Peyer's patch (tissue), 4 donors: ENCODE measurements around the gene HCST.

Experiments used
- POLR2A ChIP-seq, 2 donors: fragments of 450-650 bp; IDR thresholded peaks; one replicate each; pipeline ENCODE4 v1.5.1; 2017; ENCODE audit warnings: antibody characterized with exemption in 2 of 2, mild to moderate bottlenecking in 2 of 2, moderate library complexity in 2 of 2
- TF ChIP-seq, protein P1 (sequence below), 6 experiments: fragments of 450-650 bp in 4 of 6; fragments of 200-600 bp in 2 of 6; sonication (generic) in 1 of 6; IDR thresholded peaks; one replicate each; pipeline ENCODE4 v1.5.1; 2017 to 2019; ENCODE audit warnings: antibody characterized with exemption in 6 of 6, mild to moderate bottlenecking in 3 of 6, moderate library complexity in 1 of 6

DNA sequence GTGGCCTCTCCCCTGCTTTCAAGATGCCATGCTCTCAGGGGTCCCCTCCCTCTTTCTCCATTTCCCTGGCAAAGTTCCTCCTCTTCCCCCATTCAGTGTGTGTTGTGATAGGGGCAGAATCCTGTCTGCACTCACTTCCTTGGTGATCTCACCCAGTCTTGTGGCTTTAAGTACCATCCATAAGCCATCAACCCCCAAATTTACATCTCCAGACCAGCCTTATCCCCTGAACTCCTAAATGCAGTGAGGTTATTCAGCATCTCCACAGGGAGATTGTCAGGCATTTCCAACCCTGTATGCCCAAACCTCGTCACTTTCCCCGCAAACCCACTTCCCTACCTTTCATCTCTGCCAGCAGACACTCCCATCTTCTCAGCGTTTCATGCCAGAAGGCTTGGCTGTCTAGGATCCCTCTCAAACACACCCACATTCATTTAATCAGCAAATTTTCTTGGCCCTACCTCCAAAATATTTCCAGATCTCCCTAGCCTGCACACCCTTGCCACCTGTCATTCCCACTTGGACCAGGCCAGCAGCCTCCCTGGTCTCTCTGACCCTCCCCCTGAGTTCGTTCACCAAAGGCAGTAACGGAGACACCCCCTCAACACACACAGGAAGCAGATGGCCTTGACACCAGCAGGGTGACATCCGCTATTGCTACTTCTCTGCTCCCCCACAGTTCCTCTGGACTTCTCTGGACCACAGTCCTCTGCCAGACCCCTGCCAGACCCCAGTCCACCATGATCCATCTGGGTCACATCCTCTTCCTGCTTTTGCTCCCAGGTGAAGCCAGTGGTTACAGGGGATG, at the start of gene HCST:
- TF ChIP-seq, protein P1, sequence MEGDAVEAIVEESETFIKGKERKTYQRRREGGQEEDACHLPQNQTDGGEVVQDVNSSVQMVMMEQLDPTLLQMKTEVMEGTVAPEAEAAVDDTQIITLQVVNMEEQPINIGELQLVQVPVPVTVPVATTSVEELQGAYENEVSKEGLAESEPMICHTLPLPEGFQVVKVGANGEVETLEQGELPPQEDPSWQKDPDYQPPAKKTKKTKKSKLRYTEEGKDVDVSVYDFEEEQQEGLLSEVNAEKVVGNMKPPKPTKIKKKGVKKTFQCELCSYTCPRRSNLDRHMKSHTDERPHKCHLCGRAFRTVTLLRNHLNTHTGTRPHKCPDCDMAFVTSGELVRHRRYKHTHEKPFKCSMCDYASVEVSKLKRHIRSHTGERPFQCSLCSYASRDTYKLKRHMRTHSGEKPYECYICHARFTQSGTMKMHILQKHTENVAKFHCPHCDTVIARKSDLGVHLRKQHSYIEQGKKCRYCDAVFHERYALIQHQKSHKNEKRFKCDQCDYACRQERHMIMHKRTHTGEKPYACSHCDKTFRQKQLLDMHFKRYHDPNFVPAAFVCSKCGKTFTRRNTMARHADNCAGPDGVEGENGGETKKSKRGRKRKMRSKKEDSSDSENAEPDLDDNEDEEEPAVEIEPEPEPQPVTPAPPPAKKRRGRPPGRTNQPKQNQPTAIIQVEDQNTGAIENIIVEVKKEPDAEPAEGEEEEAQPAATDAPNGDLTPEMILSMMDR (IDR thresholded peaks at IDR 0.05) = no peak
- peak; percentile 14 to 15 for TF ChIP-seq POLR2A (IDR thresholded peaks at IDR 0.05)
